CD4-positive, alpha-beta T cell treated with Interleukin-21 for 1 hour (primary cell): ENCODE data around the gene IL22RA1.

Experiments
- DNase-seq: peaks from one replicate; pipeline ENCODE4 v3.0.0-alpha.2; 2020

Gene IL22RA1

DNA sequence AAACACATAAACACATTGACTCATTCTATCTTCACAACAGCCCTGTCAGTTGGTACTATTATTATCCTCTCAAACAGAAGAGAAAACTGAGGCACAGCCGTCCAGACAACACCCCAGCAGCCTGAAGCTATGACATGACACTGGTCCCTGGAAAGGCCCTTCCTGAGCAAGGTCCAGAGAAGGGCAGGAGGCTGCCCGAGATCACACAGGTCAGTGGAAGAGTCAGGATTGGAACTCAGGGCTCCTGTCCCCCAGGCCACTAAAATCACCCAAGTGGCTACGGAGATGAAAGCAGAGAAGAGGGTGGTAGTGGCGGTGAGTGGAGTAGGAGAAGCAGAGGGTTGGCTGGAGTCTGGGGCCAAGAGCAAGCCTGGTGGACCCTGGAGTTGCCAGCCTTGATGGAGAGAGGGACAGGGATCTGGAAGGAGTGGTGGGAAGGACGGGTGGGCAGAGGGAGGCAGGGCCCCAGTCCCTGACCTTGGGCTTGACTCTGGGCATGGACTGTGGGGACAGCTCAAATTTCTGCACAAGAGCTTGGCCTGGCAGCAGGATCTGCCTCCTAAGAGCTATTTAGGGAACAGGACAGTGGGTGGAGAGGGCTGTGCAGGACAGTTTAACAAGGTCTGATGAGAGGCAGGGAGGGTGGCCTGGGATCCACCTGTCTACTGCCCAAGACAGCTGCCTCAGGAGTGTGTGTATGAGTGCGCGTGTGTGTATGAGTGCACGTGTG, 46.8 kb downstream of the IL22RA1 start:
- no peak for DNase-seq

DNA sequence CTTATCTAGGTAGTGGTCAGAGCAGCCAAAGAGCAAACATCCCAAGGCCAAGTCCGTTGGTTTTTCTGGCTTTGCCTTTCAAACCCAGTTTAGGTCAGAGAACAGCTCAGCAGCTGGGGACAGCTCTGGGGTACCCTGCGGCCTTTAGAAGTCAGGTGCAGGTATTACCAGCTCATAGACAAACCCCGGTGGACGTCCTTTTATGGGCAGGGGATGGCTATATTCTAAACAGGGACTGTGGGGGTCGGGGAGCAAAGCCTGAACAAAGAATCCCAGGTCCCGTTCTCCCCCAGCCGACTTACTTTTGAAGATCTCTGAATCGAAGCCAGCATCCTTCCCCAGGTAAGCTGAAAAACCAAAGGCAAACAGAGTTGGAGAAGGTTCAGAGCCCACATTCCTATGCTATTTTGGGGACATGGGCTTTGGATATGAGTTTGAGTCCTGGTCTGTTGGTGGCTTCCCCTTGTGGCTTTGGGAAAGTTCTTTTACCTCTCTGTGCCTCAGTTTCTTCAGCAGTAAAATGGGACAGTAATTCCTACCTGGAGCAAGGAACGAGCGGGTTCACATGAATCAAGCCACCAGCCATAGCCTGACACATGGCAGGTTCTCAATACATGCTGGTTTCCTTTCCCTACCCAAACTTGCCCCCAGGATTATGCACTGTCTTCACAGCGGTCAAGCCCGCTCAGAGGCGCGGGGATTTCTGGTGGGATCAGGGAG, 47.6 kb downstream of the IL22RA1 start:
- DNase-seq, result no peak

DNA sequence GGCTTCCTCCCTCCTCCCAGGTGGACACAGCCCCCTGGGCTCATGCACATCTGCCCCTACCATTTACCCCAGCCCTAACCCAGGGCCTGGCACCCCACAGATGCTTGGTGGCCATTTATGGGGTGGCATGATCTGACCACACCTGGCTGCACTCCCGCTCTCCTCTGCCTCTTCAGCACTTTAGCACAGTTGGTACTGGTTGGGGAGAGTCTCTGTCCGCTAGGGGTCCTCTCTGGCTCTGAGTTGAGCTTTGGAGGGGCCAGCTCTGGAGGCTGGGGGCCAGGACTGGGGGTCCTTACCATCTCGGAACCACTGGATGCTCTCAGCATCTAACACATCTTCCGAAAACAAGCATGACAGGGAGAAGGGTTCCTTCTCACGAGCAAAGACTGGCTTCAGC, 48.4 kb downstream of the IL22RA1 start:
- DNase-seq, result no peak

DNA sequence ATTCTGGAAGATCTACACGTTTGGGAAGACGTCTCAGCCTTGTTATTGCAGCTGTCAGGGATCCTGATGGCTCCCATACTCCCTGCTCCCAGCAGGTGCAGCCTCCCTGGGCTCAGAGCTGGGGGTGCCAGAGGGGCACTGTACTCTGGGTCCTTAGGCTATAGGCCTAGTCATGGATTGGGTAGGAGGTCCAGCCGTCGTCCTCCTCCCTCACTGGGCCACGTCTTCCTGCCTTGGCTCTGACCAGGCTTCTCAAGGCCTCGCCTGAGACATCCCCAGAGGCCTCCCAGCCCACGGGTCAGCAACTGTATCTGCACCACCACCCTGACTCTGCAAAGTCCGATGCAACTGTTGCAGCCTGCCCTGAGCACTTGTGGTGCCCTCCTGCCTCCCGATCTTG, 49.2 kb downstream of the IL22RA1 start:
- DNase-seq, result no peak

DNA sequence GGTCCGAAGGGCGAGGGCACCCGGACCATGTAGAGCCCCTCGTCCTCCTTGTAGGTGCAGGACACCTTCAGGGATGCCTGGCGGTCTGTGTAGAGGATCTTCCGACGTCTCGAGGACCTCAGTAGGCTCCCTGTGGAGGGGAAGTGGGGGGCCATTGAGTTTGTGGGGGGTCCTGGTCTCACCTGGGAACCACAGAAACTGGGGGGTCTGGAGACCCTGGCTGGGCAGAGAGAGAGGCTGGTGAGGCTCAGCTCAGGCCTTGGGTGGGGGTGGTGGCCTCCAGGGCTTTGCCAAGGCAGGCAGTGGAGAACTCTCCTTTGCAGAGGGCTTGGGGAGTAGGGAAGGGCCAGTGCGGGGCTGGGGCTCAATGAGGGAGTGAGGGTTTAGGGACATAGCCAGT, 50.0 kb downstream of the IL22RA1 start:
- no peak for DNase-seq

DNA sequence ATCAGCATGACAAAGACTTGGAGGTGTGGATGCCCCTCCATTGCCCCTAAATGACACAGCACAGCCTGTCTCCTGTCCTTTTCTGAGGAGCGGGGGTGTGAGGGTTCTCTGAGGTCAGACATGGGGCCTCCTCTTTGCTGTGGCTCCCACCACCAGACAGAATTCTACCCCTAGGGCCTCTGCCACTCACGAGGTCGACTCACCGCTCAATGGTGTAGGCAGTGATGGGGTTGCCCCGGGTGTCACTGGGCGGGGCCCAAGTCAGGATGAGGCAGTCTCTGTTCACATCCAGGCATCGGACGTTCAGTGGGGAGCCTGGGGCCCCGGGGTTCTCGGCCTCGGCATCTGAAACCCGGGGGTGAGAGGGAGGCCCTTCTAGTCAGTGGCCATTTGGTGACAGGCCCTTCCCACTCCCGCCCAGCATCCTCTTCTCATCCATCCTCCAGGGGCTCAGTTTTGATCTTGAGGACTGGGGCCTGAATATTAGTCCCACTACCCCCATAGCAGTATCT, 50.9 kb downstream of the IL22RA1 start:
- DNase-seq, result no peak

DNA sequence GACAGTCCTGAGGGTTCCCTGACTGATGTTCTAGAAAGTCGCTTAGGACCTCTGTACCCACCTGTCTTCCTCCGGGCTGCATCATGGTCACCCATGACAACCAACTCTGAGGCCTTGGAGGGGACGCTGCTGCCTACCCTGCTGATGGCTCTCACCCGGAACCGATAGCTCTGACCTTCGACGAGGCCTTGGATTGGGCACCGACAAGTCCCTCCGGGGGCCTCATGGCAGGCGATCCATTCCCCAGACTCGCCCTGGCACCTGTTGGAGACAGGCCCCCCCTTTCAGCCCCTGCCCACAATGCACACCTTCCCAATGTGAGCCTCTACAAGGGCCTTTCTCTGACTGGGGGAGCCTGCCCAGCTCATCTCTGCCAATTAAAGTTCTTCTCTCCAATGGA, 52.2 kb downstream of the IL22RA1 start:
- no peak for DNase-seq

DNA sequence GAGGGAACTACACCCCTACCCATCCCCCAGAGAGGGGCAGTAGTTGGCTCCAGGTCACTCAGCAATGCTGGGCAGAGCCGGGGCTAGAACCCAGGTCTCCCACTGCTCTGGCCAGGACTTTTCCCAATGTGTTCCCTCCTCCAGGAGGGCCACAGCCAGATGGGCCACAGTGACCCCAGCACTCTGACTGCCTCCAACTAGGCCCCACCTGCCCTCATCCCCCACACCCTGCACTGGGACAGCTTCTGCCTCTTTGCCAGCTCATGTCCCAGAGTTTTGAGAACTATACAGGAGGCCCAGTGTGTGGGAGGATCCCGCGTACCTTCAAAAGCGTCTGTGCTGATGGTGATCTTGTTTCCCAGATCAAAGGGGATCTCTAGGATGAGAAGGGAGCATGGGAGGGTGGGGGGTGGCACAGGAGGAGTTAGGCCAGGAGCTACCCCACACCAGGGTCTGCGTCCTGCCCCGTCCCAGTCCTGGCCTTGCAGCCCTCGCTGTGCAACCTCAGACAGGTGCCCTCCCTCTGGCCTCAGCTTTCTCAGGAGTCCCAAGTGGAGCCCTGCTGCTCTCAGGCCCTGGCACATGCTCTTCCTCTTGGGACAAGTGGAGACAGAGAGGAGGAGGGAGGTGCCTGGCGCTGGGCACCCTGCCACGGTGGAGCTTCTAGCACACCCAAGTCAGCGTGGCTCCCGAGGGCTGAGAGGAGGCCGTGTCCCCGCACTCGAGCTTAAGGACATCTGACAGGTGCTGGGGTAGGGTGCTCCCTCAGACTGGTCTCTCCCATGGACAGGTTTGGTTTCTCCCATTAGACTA, 53.0 kb downstream of the IL22RA1 start:
- DNase-seq, result no peak

DNA sequence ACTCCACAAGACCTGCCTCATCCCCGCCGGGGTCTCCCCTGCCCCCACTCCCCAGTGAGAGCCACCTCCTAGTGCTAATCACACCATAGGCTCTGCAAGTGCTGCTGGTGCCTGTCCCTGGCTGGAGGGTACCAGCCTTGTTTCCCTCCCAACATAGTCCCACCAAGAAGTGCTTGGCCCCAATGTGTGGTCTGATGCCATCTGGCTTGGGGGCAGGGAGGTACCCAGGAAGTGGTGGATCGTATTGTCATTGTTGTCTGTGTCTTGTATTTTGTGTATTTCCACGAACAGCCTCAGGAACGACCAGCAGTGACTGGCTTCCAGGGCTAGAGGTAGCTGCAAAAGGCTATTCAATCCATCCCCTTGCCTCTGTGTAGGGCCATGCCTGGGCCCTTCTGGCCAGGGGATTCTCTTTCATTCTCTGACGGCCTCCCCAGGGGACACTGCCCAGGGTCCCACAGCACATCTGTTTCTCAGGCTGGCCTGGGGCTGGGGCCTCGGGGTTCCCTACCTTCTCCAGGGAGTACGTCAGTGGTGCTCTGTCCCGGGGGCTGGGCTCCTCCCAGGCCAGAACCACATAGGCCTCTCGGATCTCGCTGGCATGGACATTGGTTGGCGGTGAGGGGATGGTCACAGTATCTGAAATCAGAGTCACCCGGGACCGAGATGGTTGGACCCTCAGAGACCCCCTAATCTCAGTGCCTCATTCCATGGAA, 53.8 kb downstream of the IL22RA1 start:
- DNase-seq, result no peak

DNA sequence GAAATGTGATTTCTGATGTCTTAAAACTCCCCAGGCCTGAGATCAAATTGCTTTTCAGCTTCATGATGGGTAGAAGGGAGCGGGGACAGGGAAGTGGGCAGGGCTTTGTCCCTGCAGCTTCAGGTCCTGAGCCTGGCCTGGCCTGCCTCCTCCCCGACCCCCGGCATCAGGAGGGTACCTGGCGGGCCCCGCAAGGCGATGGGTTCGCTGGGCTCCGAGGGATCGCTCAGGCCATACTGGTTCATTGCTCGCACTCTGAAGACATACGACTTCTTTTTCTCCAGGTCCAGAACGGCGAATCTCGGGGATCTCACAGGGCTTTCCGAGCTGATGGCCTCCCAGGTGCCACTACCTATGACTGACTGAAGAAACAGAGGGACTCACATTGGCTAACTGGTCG, 56.5 kb downstream of the IL22RA1 start:
- no peak for DNase-seq

DNA sequence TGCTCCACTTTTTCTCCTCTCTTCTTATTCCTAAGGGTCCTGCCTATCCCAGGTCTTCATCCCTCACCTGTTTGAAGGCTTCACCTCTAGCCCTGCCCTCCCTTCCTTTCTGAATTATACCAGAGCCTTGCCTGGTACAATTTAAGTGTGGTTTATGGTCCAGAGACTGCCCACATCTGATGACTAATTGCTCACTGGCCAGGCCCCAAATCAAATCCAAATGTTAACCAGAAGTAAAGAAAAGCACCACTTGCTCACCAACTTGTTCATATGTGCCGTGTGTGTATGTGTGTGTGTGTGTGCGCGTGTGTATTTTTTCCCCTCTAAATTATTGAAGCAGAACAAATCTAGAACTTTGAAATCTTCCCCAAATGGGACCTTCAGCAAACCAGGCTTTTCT, 57.4 kb downstream of the IL22RA1 start:
- DNase-seq, result no peak

DNA sequence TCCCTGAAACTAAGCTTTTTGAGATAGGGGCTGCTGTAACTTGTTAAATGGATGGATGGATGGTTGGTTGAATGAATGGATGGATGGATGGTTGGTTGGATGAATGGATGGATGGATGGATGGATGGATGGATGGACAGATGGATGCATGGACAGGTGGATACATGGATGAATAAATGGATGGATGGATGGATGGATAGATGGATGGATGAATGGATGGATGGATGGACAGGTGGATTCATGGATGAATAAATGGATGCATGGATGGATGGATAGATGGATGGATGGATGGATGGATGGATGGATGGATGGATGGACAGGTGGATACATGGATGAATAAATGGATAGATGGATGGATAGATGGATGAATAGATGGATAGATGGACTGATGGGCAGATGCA, 57.9 kb downstream of the IL22RA1 start:
- no peak for DNase-seq

DNA sequence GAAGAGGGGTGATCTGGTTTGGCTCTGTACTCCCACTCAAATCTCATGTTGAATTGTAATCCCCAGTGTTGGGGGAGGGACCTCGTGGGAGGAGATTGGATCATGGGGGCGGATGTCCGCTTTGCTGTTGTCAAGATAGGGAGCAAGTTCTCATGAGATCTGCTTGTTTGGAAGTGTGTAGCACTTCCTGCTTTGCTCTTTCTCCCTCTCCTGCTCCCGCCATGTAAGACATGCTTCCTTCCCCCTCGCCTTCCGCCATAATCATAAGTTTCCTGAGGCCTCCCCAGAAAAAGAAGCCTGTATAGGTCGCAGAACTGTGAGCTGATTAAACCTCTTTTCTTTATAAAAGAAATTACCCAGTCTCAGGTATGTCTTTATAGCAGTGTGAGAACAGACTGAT, 58.9 kb downstream of the IL22RA1 start:
- no peak for DNase-seq

DNA sequence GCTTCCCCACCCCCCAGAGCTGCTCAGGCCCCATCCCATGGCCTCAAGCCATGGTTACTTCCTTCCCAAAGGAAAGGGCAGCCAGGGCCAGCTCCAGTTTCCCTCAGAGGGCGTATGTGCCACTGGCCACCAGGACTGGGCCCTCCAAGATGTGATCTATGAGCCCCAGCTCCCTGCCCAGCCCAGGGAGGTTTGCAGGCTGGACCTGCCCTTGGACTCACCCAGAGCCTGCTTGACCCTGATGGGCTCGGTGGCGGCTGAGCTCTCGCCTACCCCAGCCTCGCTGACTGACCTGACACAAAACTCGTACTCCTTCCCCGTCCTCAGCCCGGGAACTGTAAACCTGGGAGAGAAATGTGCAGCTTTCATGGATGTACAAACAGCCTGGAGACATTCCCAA, 60.6 kb downstream of the IL22RA1 start:
- DNase-seq, result no peak

DNA sequence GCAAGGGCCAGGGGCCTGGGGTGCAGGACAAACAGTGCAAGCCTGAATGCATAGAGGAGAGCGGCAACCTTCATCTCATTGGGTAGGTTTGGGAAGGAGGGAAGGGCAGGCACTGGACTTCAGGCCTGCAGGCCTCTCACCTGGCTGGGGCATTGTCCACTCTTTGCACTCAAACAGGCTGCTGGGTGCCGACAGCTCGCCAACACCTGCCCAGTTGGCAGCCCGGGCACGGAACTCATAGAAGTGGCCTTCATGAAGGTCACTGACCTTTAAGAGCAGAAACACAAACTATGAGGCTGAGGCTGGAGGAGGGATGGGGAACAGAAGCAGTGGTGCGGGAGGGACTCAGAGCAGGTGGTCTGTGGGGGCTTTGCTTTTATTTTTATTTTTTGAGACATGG, 61.8 kb downstream of the IL22RA1 start:
- no peak for DNase-seq

DNA sequence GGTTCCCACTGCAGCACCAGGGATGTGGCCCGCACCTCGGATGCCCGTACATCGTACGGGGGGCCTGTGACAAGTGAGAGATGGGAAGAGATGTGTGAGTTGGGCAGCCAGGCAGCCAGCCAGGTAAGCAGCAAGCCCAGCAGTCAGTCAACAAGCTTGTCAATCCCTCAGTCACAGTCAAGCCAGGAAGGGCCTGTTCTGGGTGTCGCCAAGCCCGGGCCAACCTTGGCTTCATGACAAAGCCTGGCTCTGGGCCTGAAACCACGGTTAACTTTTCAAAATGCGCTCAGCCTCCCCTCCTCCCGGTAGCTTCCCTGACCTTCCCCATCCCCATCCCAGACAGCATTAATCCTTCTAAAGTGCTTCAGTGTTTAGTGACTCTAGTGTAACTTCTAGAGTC, 62.8 kb downstream of the IL22RA1 start:
- no peak for DNase-seq

DNA sequence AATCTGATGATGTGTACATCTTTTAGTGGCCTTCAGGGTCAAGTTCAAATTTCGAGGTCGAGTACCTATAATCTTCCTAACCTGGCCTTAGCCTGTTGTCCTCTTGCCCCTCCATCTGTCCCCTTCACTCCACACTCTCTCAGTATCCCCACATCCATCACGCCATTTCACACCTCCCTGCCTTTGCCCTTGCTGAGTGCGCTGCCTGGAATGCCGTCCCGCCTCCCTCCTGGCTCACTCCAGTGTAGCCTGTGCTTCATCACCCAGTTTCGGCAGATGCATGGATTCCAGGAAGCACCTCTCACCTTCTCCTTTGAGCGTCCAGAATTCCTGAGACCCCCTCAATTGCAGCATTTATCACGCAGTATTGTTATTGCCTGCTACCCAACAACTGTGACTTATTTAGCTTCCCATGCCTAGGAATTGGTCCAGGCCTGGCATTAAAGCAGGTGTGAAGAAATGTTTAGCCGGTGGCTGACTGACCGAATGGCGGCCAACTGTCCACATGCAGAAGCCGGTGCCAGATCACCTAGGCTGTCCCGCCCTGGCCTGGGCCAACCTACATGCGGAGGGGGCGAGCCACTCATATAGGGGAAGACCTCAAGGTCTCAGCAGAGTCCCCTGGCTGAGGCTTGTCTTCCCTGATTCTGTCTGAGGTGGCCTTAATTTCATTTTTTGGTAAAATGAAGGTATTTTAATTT, 65.5 kb downstream of the IL22RA1 start:
- no peak for DNase-seq

DNA sequence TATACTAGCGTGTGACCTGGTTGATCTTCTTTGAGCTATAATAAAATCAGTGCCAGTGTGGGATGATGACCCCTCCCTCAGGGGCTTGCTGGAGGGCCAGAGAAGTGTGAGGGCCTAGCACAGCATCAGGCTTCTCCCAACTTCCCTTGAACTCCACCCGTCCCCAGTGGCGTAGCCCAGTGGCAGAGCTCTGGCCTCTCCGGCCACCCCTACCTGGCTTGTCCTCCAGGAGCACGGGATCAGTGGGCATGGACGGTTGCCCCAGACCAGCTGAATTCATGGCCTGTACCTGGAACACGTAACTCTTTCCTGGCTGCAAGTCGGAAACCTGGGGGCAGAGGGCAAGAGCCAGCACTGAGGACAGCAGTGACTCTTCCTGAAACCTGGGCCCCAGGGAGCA, 67.0 kb downstream of the IL22RA1 start:
- no peak for DNase-seq

DNA sequence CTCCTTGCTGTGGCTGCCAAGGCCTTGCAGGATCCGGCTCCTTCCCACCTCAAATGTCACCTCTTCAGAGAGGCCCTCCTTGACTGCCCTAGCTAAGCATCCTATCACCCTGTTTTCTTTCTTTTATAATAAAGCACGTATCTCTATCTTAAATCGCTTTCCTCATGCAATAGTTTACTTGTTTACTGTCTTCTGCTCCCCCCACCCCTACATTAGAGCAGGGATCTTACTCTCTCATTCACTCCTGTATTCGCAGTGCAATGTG, 67.4 kb downstream of the IL22RA1 start:
- DNase-seq, result no peak

DNA sequence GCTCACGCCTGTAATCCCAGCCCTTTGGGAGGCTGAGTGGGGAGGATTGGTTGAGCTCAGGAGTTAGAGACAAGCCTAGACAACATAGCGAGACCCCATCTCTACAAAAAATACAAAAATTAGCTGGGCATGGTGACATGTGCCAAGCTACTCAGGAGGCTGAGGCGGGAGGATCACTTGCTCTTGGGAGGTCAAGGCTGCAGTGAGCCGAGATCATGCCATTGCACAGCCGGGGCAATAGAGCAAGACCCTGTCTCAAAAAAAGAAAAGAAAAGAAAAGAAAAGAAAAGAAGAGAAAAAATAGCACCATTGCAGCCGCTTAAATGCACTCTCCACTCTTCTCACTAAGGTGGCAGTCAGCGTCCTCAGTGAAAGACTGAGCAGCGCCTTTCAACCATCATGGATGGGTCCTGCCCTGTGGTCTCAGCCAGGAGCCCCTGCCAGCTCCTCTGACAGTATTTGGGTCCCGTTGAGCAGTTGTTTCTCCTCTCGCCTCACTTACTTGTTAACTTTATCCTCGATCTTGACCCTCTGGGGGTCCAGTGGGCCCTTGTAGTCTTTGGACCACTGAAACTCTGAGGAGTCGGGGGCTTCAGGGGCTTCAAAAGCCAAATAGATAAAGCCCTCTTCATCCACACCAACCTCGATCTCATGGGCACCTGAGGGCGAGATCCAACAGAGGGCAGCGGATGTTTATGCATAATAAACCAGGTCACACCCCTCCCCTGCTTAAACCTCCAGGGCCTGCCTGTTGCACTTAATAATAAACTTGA, 67.9 kb downstream of the IL22RA1 start:
- no peak for DNase-seq

DNA sequence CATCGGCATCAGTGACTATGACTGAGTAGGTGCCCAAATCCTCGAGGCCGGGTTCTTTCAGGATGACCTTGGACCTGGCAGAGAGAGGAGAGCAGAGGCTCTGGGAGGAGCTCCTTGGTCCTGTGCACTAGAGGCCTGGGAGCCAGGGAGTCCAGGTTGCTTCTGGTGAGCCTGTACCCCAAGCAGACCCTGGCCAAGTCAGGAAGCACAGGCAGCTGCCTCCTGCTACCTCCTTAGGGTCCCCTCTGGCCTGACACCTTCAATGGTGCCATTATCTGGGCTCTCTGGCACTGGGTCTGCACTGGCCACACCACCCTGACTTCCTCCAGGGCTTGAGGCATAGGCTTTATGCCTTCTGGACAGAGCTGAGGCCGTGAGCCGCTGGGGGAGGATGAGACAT, 68.7 kb downstream of the IL22RA1 start:
- DNase-seq, result no peak

DNA sequence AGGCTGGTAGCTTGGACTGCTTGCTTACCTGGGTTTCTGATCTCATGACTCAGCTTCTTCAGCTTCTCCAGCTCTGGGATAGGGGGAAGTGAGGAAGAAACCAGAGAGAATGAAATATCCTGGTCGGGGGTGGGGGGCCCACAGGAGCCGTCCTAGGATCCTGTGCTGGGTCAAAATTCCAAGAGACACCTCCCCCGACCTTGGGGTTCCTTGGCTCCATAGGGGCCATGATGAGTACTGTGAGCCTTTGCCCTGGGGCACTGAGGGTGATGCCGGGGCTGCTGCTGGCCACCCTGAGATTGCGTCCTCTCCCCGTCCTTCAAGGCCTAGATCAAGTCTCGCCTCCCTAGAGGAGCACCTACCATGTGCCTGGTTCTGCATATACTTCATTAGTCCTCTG, 71.0 kb downstream of the IL22RA1 start:
- DNase-seq, result no peak
